Stimulated activated naive B cell treated with anti-CD40 and anti-IgM and Interleukin-4, amounts not matched to agents 10 μg/mL and 1 μg/mL and 100 μg/mL, for 72 hours (primary cell): ENCODE data around the gene AIF1L.
"Not testable (repeated sequence)": the region's sequence is repeated elsewhere in the genome, so short reads cannot be mapped to it uniquely, and the experiment has no call there.

Experiments
- ATAC-seq, 2 donors: fragments of 150-1000 bp; cut with Tn5 transposase; replicated peaks; 2 replicates each; pipeline ENCODE4 v1.10.0; 2021; ENCODE audit warnings: moderate library complexity in 1 of 2
- DNase-seq: peaks from one replicate; pipeline ENCODE4 v3.0.0; 2021
- H3K27ac Mint-ChIP-seq: one replicate; pipeline ENCODE4 v1.8.0; 2022; ENCODE audit warnings: mild to moderate bottlenecking, mixed read lengths
- H3K27me3 Mint-ChIP-seq, 2 donors: one replicate each; pipeline ENCODE4 v1.8.0; 2022; ENCODE audit warnings: mixed read lengths in 2 of 2
- H3K36me3 Mint-ChIP-seq, 2 donors: one replicate each; pipeline ENCODE4 v1.8.0; 2022; ENCODE audit warnings: mixed read lengths in 2 of 2, mild to moderate bottlenecking in 1 of 2
- H3K4me1 Mint-ChIP-seq, 2 donors: one replicate each; pipeline ENCODE4 v1.8.0; 2022; ENCODE audit warnings: mixed read lengths in 2 of 2, mild to moderate bottlenecking in 1 of 2
- H3K4me3 Mint-ChIP-seq, 2 donors: one replicate each; pipeline ENCODE4 v1.8.0; 2022; ENCODE audit warnings: mild to moderate bottlenecking in 2 of 2, mixed read lengths in 2 of 2, moderate library complexity in 1 of 2
- H3K9me3 Mint-ChIP-seq, 2 donors: one replicate each; pipeline ENCODE4 v1.8.0; 2022; ENCODE audit warnings: mixed read lengths in 2 of 2, mild to moderate bottlenecking in 1 of 2

The AIF1L gene

GRCh38 chr9:131099845-131100244, 3.5 kb downstream of the AIF1L start:
- H3K9me3 Mint-ChIP-seq, DNase-seq, H3K4me3 Mint-ChIP-seq, H3K36me3 Mint-ChIP-seq, ATAC-seq, H3K27ac Mint-ChIP-seq: not testable (repeated sequence)
- H3K27me3 Mint-ChIP-seq, result peaks cover 31 to 54% of the 10 kb centered on the region in 2 donors
- H3K4me1 Mint-ChIP-seq, result peaks cover 6 to 16% of the 10 kb centered on the region in 2 donors

- peaks cover 6 to 16% of the 10 kb centered on the region in 2 donors for H3K4me1 Mint-ChIP-seq
- H3K36me3 Mint-ChIP-seq, result no peaks in the 10 kb centered on the region
- no peaks in the 10 kb centered on the region for H3K9me3 Mint-ChIP-seq
- no peak overlapping the region for H3K4me3 Mint-ChIP-seq
- H3K27me3 Mint-ChIP-seq, result peaks cover 26 to 48% of the 10 kb centered on the region in 2 donors
- ATAC-seq (no peak), DNase-seq (no peak)
- H3K27ac Mint-ChIP-seq, result no peak overlapping the region
Observed at GRCh38 chr9:131100445-131100844, 4.1 kb downstream of the AIF1L start.

- peaks cover 23 to 48% of the 10 kb centered on the region in 2 donors for H3K27me3 Mint-ChIP-seq
- H3K4me3 Mint-ChIP-seq, result no peak overlapping the region
- no peaks in the 10 kb centered on the region for H3K36me3 Mint-ChIP-seq
- DNase-seq, result no peak
- H3K4me1 Mint-ChIP-seq, result peaks cover 2 to 9% of the 10 kb centered on the region in 2 donors
- H3K27ac Mint-ChIP-seq, result no peak overlapping the region
- no peaks in the 10 kb centered on the region for H3K9me3 Mint-ChIP-seq
- ATAC-seq, result no peak
Observed at GRCh38 chr9:131101207-131101964, 5.1 kb downstream of the AIF1L start.

GRCh38 chr9:131103024-131103423, 6.7 kb downstream of the AIF1L start:
- H3K27ac Mint-ChIP-seq, result no peak overlapping the region
- H3K4me3 Mint-ChIP-seq, result no peak overlapping the region
- DNase-seq (no peak), ATAC-seq (no peak)
- H3K36me3 Mint-ChIP-seq, result no peaks in the 10 kb centered on the region
- H3K9me3 Mint-ChIP-seq, result no peaks in the 10 kb centered on the region
- H3K27me3 Mint-ChIP-seq, result peaks cover 25 to 43% of the 10 kb centered on the region in 2 donors
- H3K4me1 Mint-ChIP-seq, result peaks cover 0 to 2% of the 10 kb centered on the region in 2 donors

GRCh38 chr9:131103535-131103934, 7.2 kb downstream of the AIF1L start:
- no peak overlapping the region for H3K4me3 Mint-ChIP-seq
- H3K36me3 Mint-ChIP-seq, result no peaks in the 10 kb centered on the region
- DNase-seq, result no peak
- H3K4me1 Mint-ChIP-seq, result peaks cover 0 to 2% of the 10 kb centered on the region in 2 donors
- H3K27ac Mint-ChIP-seq, result no peak overlapping the region
- ATAC-seq, result no peak
- H3K27me3 Mint-ChIP-seq, result peaks cover 20 to 39% of the 10 kb centered on the region in 2 donors
- H3K9me3 Mint-ChIP-seq, result no peaks in the 10 kb centered on the region

GRCh38 chr9:131104016-131104740, 7.8 kb downstream of the AIF1L start:
- Mint-ChIP-seq H3K4me3 (no peak overlapping the region), H3K4me1 (no peaks in the 10 kb centered on the region), H3K36me3 (no peaks in the 10 kb centered on the region), H3K27me3 (peaks cover 24 to 40% of the 10 kb centered on the region in 2 donors), H3K9me3 (no peaks in the 10 kb centered on the region), H3K27ac (no peak overlapping the region)
- DNase-seq (no peak), ATAC-seq (no peak)

GRCh38 chr9:131105952-131106351, 9.6 kb downstream of the AIF1L start:
- ATAC-seq (no peak), DNase-seq (no peak)
- no peaks in the 10 kb centered on the region for H3K4me1 Mint-ChIP-seq
- no peak overlapping the region for H3K4me3 Mint-ChIP-seq
- H3K9me3 Mint-ChIP-seq, result no peaks in the 10 kb centered on the region
- no peak overlapping the region for H3K27ac Mint-ChIP-seq
- H3K36me3 Mint-ChIP-seq, result no peaks in the 10 kb centered on the region
- peaks cover 25 to 31% of the 10 kb centered on the region in 2 donors for H3K27me3 Mint-ChIP-seq

- no peak overlapping the region for H3K4me3 Mint-ChIP-seq
- DNase-seq, result no peak
- peaks cover 24 to 28% of the 10 kb centered on the region in 2 donors for H3K27me3 Mint-ChIP-seq
- H3K4me1 Mint-ChIP-seq, result no peaks in the 10 kb centered on the region
- H3K36me3 Mint-ChIP-seq, result no peaks in the 10 kb centered on the region
- no peaks in the 10 kb centered on the region for H3K9me3 Mint-ChIP-seq
- no peak for ATAC-seq
- H3K27ac Mint-ChIP-seq, result no peak overlapping the region
Observed at GRCh38 chr9:131107760-131108159, 11.4 kb downstream of the AIF1L start.

GRCh38 chr9:131111186-131111853, 15.0 kb downstream of the AIF1L start:
- peaks cover 16 to 17% of the 10 kb centered on the region in 2 donors for H3K27me3 Mint-ChIP-seq
- no peaks in the 10 kb centered on the region for H3K4me1 Mint-ChIP-seq
- H3K36me3 Mint-ChIP-seq, result no peaks in the 10 kb centered on the region
- H3K9me3 Mint-ChIP-seq, result no peaks in the 10 kb centered on the region
- no peak for DNase-seq
- H3K4me3 Mint-ChIP-seq, result no peak overlapping the region
- H3K27ac Mint-ChIP-seq, result no peak overlapping the region
- no peak for ATAC-seq

- no peak overlapping the region for H3K4me3 Mint-ChIP-seq
- H3K9me3 Mint-ChIP-seq, result no peaks in the 10 kb centered on the region
- H3K27ac Mint-ChIP-seq, result no peak overlapping the region
- H3K4me1 Mint-ChIP-seq, result no peaks in the 10 kb centered on the region
- H3K36me3 Mint-ChIP-seq, result no peaks in the 10 kb centered on the region
- no peak for ATAC-seq
- H3K27me3 Mint-ChIP-seq, result peaks cover 14 to 15% of the 10 kb centered on the region in 2 donors
- no peak for DNase-seq
Observed at GRCh38 chr9:131111854-131112311, 15.6 kb downstream of the AIF1L start.

- Mint-ChIP-seq H3K27me3 (peaks cover 13 to 17% of the 10 kb centered on the region in 2 donors), H3K9me3 (no peaks in the 10 kb centered on the region), H3K36me3 (no peaks in the 10 kb centered on the region), H3K4me3 (no peak overlapping the region), H3K27ac (peak overlapping the region; percentile 37), H3K4me1 (no peaks in the 10 kb centered on the region)
- ATAC-seq (no peak), DNase-seq (no peak)
Observed at GRCh38 chr9:131112374-131113154, 16.2 kb downstream of the AIF1L start.

GRCh38 chr9:131113655-131114054, 17.3 kb downstream of the AIF1L start:
- Mint-ChIP-seq H3K27ac (no peak overlapping the region), H3K27me3 (peaks cover 17 to 23% of the 10 kb centered on the region in 2 donors), H3K9me3 (no peaks in the 10 kb centered on the region), H3K36me3 (no peaks in the 10 kb centered on the region), H3K4me1 (no peaks in the 10 kb centered on the region), H3K4me3 (no peak overlapping the region)
- ATAC-seq (no peak), DNase-seq (no peak)

GRCh38 chr9:131114084-131114535, 17.8 kb downstream of the AIF1L start:
- no peak overlapping the region for H3K4me3 Mint-ChIP-seq
- no peak for DNase-seq
- H3K27ac Mint-ChIP-seq, result no peak overlapping the region
- no peak for ATAC-seq
- no peaks in the 10 kb centered on the region for H3K9me3 Mint-ChIP-seq
- no peaks in the 10 kb centered on the region for H3K36me3 Mint-ChIP-seq
- peaks cover 14 to 19% of the 10 kb centered on the region in 2 donors for H3K27me3 Mint-ChIP-seq
- H3K4me1 Mint-ChIP-seq, result no peaks in the 10 kb centered on the region

- H3K27me3 Mint-ChIP-seq, result peaks cover 17 to 25% of the 10 kb centered on the region in 2 donors
- not testable (repeated sequence) for H3K27ac Mint-ChIP-seq, H3K36me3 Mint-ChIP-seq, H3K4me1 Mint-ChIP-seq, ATAC-seq, DNase-seq, H3K4me3 Mint-ChIP-seq, H3K9me3 Mint-ChIP-seq
Observed at GRCh38 chr9:131115360-131115742, 19.0 kb downstream of the AIF1L start.
